ENCODE data around the gene PET100. TPM values are rescaled to one million over a fixed set of nuclear protein-coding genes. Genes with fewer than 3 reads are reported as not detected.

Gene PET100
- total and polyA plus RNA-seq, 12 donors = 99.1 to 1,041 (median 150) TPM

DNA sequence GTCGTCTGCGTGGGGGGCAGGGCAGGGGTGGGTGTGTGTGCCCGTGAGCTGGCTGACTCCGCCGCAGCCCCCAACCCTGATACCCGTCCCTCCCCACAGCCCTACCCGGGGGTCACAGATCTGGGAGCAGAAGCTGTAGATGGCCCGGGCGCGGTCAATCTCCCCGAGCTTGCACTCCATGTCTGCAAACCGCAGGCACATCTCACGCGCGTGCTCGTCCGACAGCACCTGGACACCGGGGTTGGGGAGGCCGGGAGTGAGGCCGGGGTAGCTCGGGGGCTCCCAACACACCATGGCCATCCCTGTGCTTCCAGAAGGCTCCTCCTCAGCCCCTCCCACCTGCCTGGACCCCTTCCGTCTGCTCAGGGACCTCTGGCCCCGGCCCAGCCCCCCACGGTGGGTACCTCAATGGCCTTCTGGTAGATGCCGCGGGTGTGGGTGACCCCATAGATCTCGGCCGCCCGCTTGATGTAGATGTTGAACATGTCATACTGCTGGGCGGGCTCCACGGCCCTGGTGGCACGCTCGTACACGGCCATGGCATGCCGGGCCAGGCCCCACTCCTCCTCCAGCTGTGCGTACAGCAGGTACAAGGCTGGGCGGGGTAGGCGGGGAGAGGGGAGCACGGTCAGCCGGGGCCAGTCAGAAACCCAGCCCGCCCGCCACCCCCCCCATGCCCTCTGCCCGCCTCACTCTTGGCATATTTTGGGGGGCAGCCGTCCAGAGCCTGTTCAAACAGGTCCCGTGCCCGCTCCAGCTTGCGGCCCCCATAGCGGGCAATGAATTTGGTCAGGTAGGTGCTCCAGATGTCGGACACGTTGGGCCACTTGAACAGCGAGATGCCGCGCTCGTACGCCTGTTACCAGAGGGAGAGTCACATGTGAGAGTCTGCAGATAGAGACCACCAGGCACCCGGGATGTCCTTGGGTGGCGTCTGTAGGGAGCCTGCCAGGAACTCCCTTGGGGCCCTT, 8.9 kb upstream of the PET100 start:
- Histone ChIP-seq H3K4me1 (peaks cover 0 to 11% (median 2%) of the 10 kb centered on the region in 9 donors), H3K27me3 (no peaks in the 10 kb centered on the region), H3K27ac (no peak overlapping the region), H3K4me3 (no peak overlapping the region), H3K9me3 (no peaks in the 10 kb centered on the region), H3K36me3 (peaks cover 0 to 84% (median 47%) of the 10 kb centered on the region in 9 donors)
- ATAC-seq (no peak), DNase-seq (no peak)
- TF ChIP-seq, protein P1, sequence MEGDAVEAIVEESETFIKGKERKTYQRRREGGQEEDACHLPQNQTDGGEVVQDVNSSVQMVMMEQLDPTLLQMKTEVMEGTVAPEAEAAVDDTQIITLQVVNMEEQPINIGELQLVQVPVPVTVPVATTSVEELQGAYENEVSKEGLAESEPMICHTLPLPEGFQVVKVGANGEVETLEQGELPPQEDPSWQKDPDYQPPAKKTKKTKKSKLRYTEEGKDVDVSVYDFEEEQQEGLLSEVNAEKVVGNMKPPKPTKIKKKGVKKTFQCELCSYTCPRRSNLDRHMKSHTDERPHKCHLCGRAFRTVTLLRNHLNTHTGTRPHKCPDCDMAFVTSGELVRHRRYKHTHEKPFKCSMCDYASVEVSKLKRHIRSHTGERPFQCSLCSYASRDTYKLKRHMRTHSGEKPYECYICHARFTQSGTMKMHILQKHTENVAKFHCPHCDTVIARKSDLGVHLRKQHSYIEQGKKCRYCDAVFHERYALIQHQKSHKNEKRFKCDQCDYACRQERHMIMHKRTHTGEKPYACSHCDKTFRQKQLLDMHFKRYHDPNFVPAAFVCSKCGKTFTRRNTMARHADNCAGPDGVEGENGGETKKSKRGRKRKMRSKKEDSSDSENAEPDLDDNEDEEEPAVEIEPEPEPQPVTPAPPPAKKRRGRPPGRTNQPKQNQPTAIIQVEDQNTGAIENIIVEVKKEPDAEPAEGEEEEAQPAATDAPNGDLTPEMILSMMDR (IDR thresholded peaks at IDR 0.05) = no peak
- 94 to 96% methylated on average over 54 to 57 of the region's 57 CpGs for WGBS, 2 donors
- intact Hi-C loops (cut with DNase I) = no loop called here

DNA sequence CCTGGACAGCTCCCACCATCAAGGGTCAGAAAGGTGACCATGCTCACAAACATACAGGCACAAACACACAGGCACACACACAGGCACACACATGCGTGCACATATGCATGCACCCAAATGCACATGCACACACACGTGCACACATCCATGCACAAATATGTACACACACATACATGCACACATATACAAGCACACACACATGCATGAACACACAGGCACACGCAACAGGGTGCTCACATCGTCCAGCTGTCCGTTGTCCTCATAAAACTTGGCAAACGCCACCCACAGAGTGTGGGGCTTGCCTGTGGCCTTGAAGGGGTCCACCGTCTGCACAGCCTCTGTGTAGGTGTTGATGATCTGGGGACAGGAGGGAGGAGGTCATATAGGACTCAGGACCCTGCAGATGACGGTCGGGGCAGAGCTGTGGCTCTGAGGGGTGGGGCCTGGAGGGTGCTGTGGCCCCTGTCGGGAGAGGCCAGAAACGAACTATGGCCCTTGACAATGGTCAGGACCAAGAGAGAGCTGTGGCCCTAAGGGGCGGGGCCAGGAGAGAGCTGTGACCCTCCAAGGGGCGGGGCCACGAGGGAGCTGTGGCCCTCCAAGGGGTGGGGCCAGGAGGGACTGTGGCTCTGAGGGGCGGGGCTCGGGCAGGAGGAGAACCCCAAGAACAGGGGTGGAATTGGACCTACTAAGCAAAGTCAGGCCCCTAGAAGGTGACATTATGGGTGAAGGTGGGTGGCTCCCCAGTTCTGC, 6.5 kb upstream of the PET100 start:
- peaks cover 0 to 96% (median 52%) of the 10 kb centered on the region in 9 donors for H3K36me3 ChIP-seq
- H3K4me3 ChIP-seq = no peak overlapping the region
- H3K9me3 ChIP-seq = no peaks in the 10 kb centered on the region
- intact Hi-C loops (cut with DNase I) = no loop called here
- no peaks in the 10 kb centered on the region for H3K27me3 ChIP-seq
- no peak for DNase-seq
- ATAC-seq = no peak
- WGBS, 2 donors = 85 to 89% methylated on average over 16 of the region's 16 CpGs
- H3K4me1 ChIP-seq = peaks cover 3 to 24% (median 12%) of the 10 kb centered on the region in 9 donors
- TF ChIP-seq, protein P1 (IDR thresholded peaks at IDR 0.05) = no peak
- H3K27ac ChIP-seq = no peak overlapping the region

DNA sequence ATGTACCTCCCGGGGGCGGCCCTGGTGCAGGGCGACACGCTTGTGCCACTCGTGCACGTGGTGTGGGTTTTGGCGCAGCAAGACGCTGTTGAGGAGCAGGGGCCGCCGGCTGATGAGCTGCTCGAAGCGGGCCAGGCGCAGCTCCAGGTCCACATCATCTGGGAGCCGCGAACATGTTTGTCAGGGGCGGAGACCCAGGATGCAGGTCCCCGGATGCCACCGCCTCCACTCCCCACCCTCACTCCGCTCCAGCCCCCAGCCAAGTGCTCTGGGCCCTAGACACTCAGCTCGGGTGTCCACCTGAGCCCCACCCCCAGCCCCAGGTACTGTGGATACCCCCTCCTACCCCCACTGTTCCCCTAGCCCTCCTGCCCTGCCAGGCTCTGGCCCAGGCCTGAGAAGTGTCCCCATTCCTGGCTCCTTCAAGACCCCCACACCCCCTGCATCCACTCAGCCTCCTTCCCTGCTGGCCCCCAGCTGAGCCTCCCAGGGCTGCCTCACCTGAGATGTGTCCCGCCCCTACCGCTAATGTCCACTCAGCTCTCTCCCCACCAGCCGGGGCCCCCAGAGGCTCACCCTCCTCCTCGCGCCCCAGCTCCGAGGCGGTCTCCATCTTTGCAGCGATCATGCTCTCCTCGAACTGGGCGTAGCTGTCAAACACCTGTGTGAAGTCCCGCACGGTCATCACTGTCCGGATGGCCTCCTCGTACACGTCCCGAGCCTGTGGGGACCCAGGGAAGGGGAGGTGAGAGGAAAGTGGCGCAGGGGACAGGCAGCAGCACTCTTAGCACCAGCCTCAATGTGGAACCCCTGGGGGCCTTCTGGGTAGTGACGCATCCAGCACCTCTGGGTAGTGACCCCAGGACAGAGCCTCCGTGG, 5.6 kb upstream of the PET100 start:
- Histone ChIP-seq H3K4me3 (no peak overlapping the region), H3K9me3 (no peaks in the 10 kb centered on the region), H3K27me3 (no peaks in the 10 kb centered on the region), H3K27ac (no peak overlapping the region), H3K36me3 (peaks cover 0 to 88% (median 45%) of the 10 kb centered on the region in 9 donors), H3K4me1 (peaks cover 9 to 27% (median 20%) of the 10 kb centered on the region in 9 donors)
- WGBS, 2 donors = 94% methylated on average over 39 of the region's 39 CpGs
- ATAC-seq (no peak), DNase-seq (no peak)
- intact Hi-C loops (cut with DNase I) = no loop called here
- TF ChIP-seq, protein P1 (IDR thresholded peaks at IDR 0.05) = no peak

All from heart right ventricle (tissue), 16 donors.